ENCODE results near the gene C1QTNF5.

Gene C1QTNF5

GRCh38 chr11:119338965-119339588 is 1.6 kb downstream of the C1QTNF5 start:
- H3K4me3 Mint-ChIP-seq = peak overlapping the region; percentile 27
- H3K4me1 Mint-ChIP-seq (ENCODE audit: low read depth) = peaks cover 44% of the 10 kb centered on the region
- peak overlapping the region; percentile 44 for H3K27ac Mint-ChIP-seq
- no peaks in the 10 kb centered on the region for H3K9me3 Mint-ChIP-seq
- peaks cover 40% of the 10 kb centered on the region for H3K27me3 Mint-ChIP-seq
- peaks cover 30% of the 10 kb centered on the region for H3K36me3 Mint-ChIP-seq (ENCODE audit: low read depth)
- DNase-seq = no peak

DNA sequence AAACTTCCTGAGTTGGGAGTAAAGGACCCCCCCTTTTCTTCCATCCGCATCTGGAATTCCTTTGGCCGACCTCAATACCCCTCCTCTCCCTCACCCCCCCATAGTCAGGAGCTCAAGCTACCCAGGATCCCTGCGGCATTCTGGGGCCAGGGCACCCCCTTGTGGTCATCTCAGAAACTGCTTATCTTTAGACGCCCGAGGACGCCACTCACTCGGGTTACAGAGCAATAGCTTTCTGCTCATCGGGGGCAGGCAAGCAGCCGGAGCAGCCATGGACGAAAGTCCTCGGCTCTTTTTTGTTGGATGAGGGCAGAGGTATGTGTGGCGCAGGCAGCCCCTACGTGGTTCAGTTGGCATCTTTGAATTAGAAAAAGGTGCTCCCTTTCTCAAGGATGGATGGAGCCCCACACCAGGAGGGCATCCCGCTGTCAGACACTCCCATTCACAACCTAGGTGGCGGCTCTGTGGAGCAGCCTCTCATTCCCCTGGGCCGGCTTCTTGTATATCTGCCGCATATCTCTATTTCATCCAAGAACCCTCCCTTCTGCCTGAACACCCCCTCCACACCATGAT is 2.3 kb downstream of the C1QTNF5 start:
- H3K9me3 Mint-ChIP-seq = no peaks in the 10 kb centered on the region
- H3K4me3 Mint-ChIP-seq = peak overlapping the region; percentile 15
- peak; percentile 78 for DNase-seq
- peaks cover 48% of the 10 kb centered on the region for H3K4me1 Mint-ChIP-seq (ENCODE audit: low read depth)
- peaks cover 37% of the 10 kb centered on the region for H3K27me3 Mint-ChIP-seq
- peaks cover 30% of the 10 kb centered on the region for H3K36me3 Mint-ChIP-seq (ENCODE audit: low read depth)
- H3K27ac Mint-ChIP-seq = no peak overlapping the region

- peaks cover 30% of the 10 kb centered on the region for H3K27me3 Mint-ChIP-seq
- no peak overlapping the region for H3K4me3 Mint-ChIP-seq
- no peaks in the 10 kb centered on the region for H3K9me3 Mint-ChIP-seq
- no peak for DNase-seq
- no peak overlapping the region for H3K27ac Mint-ChIP-seq
- peaks cover 48% of the 10 kb centered on the region for H3K4me1 Mint-ChIP-seq (ENCODE audit: low read depth)
- peaks cover 30% of the 10 kb centered on the region for H3K36me3 Mint-ChIP-seq (ENCODE audit: low read depth)
Measured at GRCh38 chr11:119337581-119338317, 2.9 kb downstream of the C1QTNF5 start.

- peaks cover 48% of the 10 kb centered on the region for H3K4me1 Mint-ChIP-seq (ENCODE audit: low read depth)
- DNase-seq = no peak
- peaks cover 26% of the 10 kb centered on the region for H3K27me3 Mint-ChIP-seq
- no peak overlapping the region for H3K27ac Mint-ChIP-seq
- H3K36me3 Mint-ChIP-seq (ENCODE audit: low read depth) = peaks cover 30% of the 10 kb centered on the region
- H3K9me3 Mint-ChIP-seq = no peaks in the 10 kb centered on the region
- H3K4me3 Mint-ChIP-seq = peak overlapping the region; percentile 99
Measured at GRCh38 chr11:119336744-119337469, 3.8 kb downstream of the C1QTNF5 start.

DNA sequence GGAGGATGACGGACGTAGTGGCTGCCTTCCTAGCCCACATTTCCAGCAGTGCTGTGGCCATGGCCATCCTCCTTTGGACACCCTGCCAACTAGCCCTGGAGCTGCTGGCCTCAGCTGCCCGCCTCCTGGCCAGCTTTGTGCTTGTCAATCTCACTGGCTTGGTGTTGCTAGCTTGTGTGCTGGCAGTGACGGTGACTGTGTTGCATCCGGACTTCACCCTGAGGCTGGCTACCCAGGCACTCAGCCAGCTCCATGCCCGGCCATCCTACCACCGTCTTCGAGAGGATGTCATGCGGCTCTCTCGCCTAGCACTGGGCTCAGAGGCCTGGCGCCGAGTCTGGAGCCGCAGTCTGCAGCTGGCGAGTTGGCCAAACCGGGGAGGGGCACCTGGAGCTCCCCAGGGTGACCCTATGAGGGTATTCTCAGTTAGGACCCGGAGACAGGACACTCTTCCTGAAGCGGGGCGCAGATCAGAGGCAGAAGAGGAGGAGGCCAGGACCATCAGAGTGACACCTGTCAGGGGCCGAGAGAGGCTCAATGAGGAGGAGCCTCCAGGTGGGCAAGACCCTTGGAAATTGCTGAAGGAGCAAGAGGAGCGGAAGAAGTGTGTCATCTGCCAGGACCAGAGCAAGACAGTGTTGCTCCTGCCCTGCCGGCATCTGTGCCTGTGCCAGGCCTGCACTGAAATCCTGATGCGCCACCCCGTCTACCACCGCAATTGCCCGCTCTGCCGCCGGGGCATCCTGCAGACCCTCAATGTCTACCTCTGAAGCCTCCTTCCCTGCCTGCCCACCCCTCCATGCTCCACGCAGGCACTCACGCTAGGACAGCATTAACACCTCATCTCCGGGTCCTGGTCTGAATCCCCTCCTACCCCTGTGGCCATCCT is 4.8 kb downstream of the C1QTNF5 start:
- Mint-ChIP-seq H3K36me3 (ENCODE audit: low read depth) (peaks cover 30% of the 10 kb centered on the region), H3K9me3 (no peaks in the 10 kb centered on the region), H3K4me3 (peak overlapping the region; percentile 99), H3K27me3 (peaks cover 17% of the 10 kb centered on the region), H3K27ac (peak overlapping the region; percentile 99), H3K4me1 (ENCODE audit: low read depth) (peaks cover 44% of the 10 kb centered on the region)
- DNase-seq = no peak

DNA sequence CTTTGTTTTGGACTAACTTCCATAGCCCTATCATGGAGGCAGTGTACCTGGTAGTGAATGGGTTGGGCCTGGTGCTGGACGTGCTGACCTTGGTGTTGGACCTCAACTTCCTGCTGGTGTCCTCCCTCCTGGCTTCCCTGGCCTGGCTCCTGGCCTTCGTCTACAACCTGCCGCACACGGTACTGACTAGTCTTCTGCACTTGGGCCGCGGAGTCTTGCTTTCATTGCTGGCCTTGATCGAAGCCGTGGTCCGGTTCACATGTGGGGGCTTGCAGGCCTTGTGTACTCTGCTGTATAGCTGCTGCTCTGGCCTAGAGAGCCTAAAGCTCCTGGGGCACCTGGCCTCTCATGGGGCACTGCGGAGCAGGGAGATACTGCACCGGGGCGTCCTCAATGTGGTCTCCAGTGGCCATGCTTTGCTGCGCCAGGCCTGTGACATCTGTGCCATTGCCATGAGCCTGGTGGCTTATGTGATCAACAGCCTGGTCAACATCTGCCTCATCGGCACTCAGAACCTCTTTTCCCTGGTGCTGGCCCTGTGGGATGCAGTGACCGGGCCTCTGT is 5.5 kb downstream of the C1QTNF5 start:
- DNase-seq = no peak
- Mint-ChIP-seq H3K9me3 (no peaks in the 10 kb centered on the region), H3K4me1 (ENCODE audit: low read depth) (peaks cover 42% of the 10 kb centered on the region), H3K27me3 (peaks cover 14% of the 10 kb centered on the region), H3K27ac (peak overlapping the region; percentile 99), H3K36me3 (ENCODE audit: low read depth) (peaks cover 30% of the 10 kb centered on the region), H3K4me3 (peak overlapping the region; percentile 99)

GRCh38 chr11:119334174-119334930 is 6.3 kb downstream of the C1QTNF5 start, which contains the start of gene RNF26:
Gene RNF26 (plus strand): TSS chr11:119334527. CDS start chr11:119335123, 596 bp downstream.
- Mint-ChIP-seq H3K4me3 (peak within 1 kb of the TSS; percentile 99), H3K27me3 (peaks cover 12% of the 10 kb centered on the region), H3K9me3 (no peaks in the 10 kb centered on the region), H3K36me3 (ENCODE audit: low read depth) (peaks cover 30% of the 10 kb centered on the region), H3K4me1 (ENCODE audit: low read depth) (peaks cover 41% of the 10 kb centered on the region), H3K27ac (peak within 1 kb of the TSS; percentile 99)
- DNase-seq = peak; percentile 94

- no peak for DNase-seq
- Mint-ChIP-seq H3K4me3 (no peak overlapping the region), H3K9me3 (no peaks in the 10 kb centered on the region), H3K4me1 (ENCODE audit: low read depth) (peaks cover 26% of the 10 kb centered on the region), H3K36me3 (ENCODE audit: low read depth) (peaks cover 24% of the 10 kb centered on the region), H3K27me3 (no peaks in the 10 kb centered on the region), H3K27ac (no peak overlapping the region)
Measured at GRCh38 chr11:119332111-119332765, 8.4 kb downstream of the C1QTNF5 start.

GRCh38 chr11:119330237-119330636 is 10.4 kb downstream of the C1QTNF5 start:
- peaks cover 7% of the 10 kb centered on the region for H3K36me3 Mint-ChIP-seq (ENCODE audit: low read depth)
- H3K4me3 Mint-ChIP-seq = no peak overlapping the region
- no peaks in the 10 kb centered on the region for H3K9me3 Mint-ChIP-seq
- no peak for DNase-seq
- H3K27ac Mint-ChIP-seq = no peak overlapping the region
- H3K27me3 Mint-ChIP-seq = no peaks in the 10 kb centered on the region
- peaks cover 9% of the 10 kb centered on the region for H3K4me1 Mint-ChIP-seq (ENCODE audit: low read depth)

GRCh38 chr11:119329320-119329719 is 11.4 kb downstream of the C1QTNF5 start:
- Mint-ChIP-seq H3K4me1 (ENCODE audit: low read depth) (peaks cover 4% of the 10 kb centered on the region), H3K4me3 (no peak overlapping the region), H3K36me3 (ENCODE audit: low read depth) (no peaks in the 10 kb centered on the region), H3K9me3 (no peaks in the 10 kb centered on the region), H3K27me3 (no peaks in the 10 kb centered on the region), H3K27ac (no peak overlapping the region)
- no peak for DNase-seq

- Mint-ChIP-seq H3K4me3 (no peak overlapping the region), H3K36me3 (ENCODE audit: low read depth) (no peaks in the 10 kb centered on the region), H3K9me3 (no peaks in the 10 kb centered on the region), H3K4me1 (ENCODE audit: low read depth) (peaks cover 20% of the 10 kb centered on the region), H3K27me3 (peaks cover 9% of the 10 kb centered on the region), H3K27ac (no peak overlapping the region)
- no peak for DNase-seq
Measured at GRCh38 chr11:119324189-119324588, 16.5 kb downstream of the C1QTNF5 start.

GRCh38 chr11:119323532-119324033 is 17.1 kb downstream of the C1QTNF5 start:
- DNase-seq = peak; percentile 85
- Mint-ChIP-seq H3K27ac (no peak overlapping the region), H3K4me1 (ENCODE audit: low read depth) (peaks cover 25% of the 10 kb centered on the region), H3K9me3 (no peaks in the 10 kb centered on the region), H3K4me3 (no peak overlapping the region), H3K36me3 (ENCODE audit: low read depth) (no peaks in the 10 kb centered on the region), H3K27me3 (peaks cover 14% of the 10 kb centered on the region)

Data from activated T-cell treated with anti-CD3 and anti-CD28 coated beads, Interleukin-2, amount 50 U/mL, for 24 hours (primary cell).